Measurements from ENCODE around the gene IRX3.

IRX3 gene

DNA sequence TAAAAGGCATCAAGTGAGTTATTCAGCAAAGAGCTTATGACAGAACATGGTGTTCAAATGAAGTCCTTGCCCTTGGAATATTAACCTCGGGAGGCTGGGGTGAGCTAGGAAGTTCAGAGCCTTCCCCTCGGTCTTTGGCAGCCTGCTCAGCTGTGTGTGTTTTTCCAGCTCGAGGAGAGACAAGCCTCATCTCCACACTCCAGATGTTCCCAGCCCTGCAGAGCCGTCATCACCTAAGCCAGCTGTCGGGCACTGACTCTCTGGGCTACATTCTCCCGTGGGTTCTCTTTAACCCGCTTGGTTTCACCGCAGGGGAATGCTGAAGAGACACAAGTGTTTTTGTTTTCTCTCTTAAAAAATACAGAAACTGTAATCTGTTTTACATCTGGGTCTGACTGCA is 47.1 kb downstream of the IRX3 start:
- DNase-seq (ENCODE audit: low read depth in 1 of 2, low spot score in 1 of 2) = no peak

DNA sequence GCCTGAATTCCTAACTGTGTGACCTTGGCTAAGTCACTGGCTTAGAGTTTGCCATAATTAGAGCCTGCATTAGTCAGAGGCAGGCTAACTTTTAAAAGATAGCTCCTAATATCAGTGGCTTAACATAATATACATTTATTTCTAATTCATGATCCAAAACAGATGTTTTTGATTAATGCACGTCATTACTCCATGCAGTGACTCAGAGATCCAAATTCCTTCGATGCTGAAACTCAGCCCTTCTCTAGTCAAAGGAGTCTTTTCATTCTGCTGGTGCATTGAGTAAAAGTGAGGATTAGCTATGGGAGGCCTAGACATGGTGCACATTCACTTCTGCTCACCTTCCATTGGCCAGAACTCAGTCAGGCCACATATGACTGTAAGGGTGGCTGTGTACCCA is 49.8 kb downstream of the IRX3 start:
- no peak for DNase-seq (ENCODE audit: low read depth in 1 of 2, low spot score in 1 of 2)

DNA sequence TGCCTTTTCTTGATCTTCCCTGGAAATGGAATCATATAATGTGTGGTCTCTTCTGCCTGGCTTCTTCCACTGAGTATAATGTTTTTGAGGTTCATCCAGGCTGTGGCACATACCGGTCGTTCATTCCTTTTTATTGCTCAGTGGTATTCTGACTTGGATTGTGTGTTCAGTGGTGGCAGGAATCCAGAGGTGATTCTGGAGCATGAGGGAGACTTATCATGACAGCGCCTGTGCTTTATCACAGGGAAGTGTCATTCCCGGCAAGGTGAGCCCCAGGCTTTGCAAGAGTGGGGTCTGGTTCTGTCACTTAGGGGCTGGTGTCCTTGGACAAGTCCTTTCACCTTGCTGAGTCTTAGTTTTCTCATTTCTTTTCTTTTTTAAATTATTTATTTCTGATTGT is 53.0 kb downstream of the IRX3 start:
- DNase-seq (ENCODE audit: low read depth in 1 of 2, low spot score in 1 of 2) = no peak

Measured in activated T-helper 1 cell treated with anti-CD3 and anti-CD28 coated beads, Interleukin-2, amount 50 U/mL, for 16 hours (primary cell).